ENCODE results near the gene EDN2. TPM values are rescaled to one million over a fixed set of nuclear protein-coding genes. Genes with fewer than 3 reads are reported as not detected.

The EDN2 gene
- total and polyA plus RNA-seq, 2 of the 8 experiments (the other 6 are each of a cell fraction or from before 2014, with no cell fraction given), result 0.32 to 0.39 TPM

DNA sequence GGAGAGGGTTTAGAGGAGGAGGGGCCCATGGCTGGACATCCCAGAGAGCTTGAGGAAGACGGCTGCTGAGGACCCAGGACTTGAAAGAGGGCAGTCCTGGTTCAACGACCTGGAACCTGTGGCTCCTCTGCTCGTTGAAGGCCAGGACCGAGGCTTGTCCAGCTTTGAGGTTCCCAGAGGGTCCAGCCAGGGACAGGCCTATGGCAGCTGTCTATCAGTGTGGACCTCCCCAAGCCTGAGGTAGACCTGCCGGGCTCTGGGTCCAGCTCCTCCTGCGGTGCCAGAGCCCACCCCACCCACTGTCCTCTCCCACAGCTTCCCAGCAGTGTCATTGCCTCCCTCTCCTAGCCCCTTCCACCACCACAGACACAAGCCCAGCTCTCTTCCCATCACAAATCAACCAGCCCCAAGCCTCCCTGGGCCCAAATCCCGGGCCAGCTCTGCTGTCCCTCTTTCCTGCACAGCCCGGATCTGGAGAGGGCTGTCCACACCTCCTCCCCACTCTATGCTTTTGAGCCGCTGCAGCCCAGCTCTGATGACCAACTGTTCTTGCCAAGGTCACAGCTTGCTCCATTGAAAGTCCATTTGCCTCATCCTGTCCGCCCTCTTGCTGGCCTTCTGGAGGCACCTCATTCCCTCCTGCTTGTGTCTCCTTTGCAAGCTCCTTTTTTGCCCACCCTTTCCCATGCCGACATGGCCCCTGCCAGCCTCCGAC is 48.7 kb upstream of the EDN2 start (continued):
- TF ChIP-seq SAP30 (IDR thresholded peaks at IDR 0.05; ENCODE audit: insufficient read depth, insufficient replicate concordance, low read length) (no peak), SP4 (IDR thresholded peaks at IDR 0.05; ENCODE audit: low read length) (no peak), SP1 (IDR thresholded peaks at IDR 0.05; ENCODE audit: low read depth, low read length) (no peak), TAF1 (IDR thresholded peaks at IDR 0.05; ENCODE audit: low read depth, low read length) (no peak), KDM4A (IDR thresholded peaks at IDR 0.05; ENCODE audit: low read depth, low read length, severe bottlenecking) (no peak), TCF12 (IDR thresholded peaks at IDR 0.05; ENCODE audit: low read depth, low read length) (no peak)
- TF ChIP-seq, protein P1, sequence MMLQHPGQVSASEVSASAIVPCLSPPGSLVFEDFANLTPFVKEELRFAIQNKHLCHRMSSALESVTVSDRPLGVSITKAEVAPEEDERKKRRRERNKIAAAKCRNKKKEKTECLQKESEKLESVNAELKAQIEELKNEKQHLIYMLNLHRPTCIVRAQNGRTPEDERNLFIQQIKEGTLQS (IDR thresholded peaks at IDR 0.05; ENCODE audit: insufficient read depth, low read depth, low read length), result no peak
